ENCODE data around the gene POLDIP2. TPM values are rescaled to one million over a fixed set of nuclear protein-coding genes. Genes with fewer than 3 reads are reported as not detected.

The POLDIP2 gene
- total RNA-seq, 2 donors from 2014 or later = 54.9 to 68.2 TPM

DNA sequence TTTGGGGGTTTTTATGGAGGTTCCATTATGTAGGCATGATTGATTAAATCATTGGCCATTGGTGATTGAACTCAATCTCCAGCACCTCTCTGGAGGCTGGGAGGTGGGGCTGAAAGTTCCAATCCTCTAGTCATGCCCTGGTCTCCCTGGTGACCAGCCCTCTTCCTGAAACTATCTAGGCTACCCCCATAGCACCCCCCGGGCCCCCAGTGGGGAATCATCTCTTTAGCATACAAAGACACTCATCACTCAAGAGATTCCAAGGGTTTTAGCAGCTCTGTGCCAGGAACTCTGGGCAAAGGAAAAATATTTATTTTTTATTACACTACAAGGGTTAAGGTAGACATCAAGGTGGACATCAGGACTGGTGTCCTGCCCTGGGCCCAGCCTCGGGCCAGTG lies 38.1 kb upstream of the POLDIP2 start:
- Histone ChIP-seq H3K9me3 (no peaks in the 10 kb centered on the region), H3K27me3 (replicated peaks; ENCODE audit: insufficient read depth) (no peaks in the 10 kb centered on the region), H3K4me3 (no peak overlapping the region), H3K27ac (no peak overlapping the region), H3K4me1 (ENCODE audit: control insufficient read depth in 1 of 2, low read depth in 2 of 2) (no peaks in the 10 kb centered on the region), H3K36me3 (peaks cover 32% of the 10 kb centered on the region)
- ATAC-seq (ENCODE audit: insufficient number of reproducible peaks, low FRiP score, low read depth) (no peak), DNase-seq (ENCODE audit: low spot score) (no peak)
- TF ChIP-seq, protein P1, sequence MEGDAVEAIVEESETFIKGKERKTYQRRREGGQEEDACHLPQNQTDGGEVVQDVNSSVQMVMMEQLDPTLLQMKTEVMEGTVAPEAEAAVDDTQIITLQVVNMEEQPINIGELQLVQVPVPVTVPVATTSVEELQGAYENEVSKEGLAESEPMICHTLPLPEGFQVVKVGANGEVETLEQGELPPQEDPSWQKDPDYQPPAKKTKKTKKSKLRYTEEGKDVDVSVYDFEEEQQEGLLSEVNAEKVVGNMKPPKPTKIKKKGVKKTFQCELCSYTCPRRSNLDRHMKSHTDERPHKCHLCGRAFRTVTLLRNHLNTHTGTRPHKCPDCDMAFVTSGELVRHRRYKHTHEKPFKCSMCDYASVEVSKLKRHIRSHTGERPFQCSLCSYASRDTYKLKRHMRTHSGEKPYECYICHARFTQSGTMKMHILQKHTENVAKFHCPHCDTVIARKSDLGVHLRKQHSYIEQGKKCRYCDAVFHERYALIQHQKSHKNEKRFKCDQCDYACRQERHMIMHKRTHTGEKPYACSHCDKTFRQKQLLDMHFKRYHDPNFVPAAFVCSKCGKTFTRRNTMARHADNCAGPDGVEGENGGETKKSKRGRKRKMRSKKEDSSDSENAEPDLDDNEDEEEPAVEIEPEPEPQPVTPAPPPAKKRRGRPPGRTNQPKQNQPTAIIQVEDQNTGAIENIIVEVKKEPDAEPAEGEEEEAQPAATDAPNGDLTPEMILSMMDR (IDR thresholded peaks at IDR 0.05) = no peak

DNA sequence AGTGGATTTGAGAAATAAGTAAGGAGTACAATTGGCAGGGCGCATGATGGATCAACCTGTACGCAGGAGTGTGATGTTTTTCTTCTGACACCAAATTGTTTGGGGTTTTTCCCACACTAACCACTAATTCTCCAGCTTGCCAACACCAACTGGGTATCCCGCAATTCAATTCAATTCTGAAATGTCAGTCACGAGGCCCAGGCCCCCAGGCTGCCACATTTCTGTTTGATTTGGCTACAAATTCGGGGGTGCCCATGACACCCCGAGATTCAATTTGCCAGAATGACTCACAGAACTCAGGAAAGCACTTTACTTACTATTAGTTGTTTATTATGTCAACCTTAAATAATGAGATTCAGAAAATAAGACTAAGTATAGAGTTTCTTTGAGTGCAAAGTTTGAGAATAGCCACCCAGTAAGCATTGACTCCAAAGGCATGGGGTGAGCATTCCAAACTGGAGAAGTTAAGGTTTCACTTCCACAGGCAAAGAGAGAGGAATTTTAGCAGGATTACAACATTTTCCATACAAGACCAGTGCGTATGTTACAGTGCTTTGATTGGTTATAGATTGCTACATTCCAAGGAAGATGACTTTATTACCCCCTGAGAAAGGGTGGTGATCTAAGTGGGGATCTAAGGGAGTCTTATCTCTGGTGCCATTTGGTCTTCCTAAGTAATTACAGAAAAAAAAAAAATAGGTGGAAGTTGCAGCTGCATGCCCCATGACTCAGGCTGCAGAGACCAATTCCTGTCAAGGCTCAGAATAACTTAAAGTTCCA lies 37.2 kb upstream of the POLDIP2 start:
- DNase-seq (ENCODE audit: low spot score) = no peak
- Histone ChIP-seq H3K27ac (no peak overlapping the region), H3K27me3 (replicated peaks; ENCODE audit: insufficient read depth) (no peaks in the 10 kb centered on the region), H3K36me3 (peaks cover 41% of the 10 kb centered on the region), H3K4me3 (no peak overlapping the region), H3K4me1 (ENCODE audit: control insufficient read depth in 1 of 2, low read depth in 2 of 2) (no peaks in the 10 kb centered on the region), H3K9me3 (no peaks in the 10 kb centered on the region)
- TF ChIP-seq, protein P1 (IDR thresholded peaks at IDR 0.05) = no peak
- no peak for ATAC-seq (ENCODE audit: insufficient number of reproducible peaks, low FRiP score, low read depth)

DNA sequence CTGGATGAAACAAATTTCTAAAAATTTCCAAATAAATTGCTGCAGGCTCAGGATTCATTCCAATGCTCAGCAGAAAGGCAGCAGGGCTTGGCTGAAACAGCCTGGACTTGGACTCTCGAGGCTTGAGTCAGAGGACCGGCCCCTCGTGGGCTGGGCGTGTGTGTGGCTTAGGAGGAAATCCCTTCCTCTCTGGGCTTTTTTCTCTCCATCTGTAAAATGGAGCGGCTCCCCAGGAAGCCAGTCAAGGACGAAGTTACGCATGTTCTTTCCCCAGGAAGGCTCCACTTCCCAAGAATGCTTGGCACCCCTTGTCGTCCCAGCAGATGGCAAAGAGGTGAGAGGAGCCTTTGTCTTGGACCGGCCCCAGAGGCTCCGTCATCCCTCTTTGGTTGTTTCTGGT lies 35.2 kb upstream of the POLDIP2 start:
- H3K9me3 ChIP-seq = no peaks in the 10 kb centered on the region
- H3K4me1 ChIP-seq (ENCODE audit: control insufficient read depth in 1 of 2, low read depth in 2 of 2) = no peaks in the 10 kb centered on the region
- H3K27ac ChIP-seq = no peak overlapping the region
- no peak for DNase-seq (ENCODE audit: low spot score)
- no peak overlapping the region for H3K4me3 ChIP-seq
- no peak for ATAC-seq (ENCODE audit: insufficient number of reproducible peaks, low FRiP score, low read depth)
- TF ChIP-seq, protein P1 (IDR thresholded peaks at IDR 0.05) = no peak
- H3K36me3 ChIP-seq = peaks cover 52% of the 10 kb centered on the region
- H3K27me3 ChIP-seq (replicated peaks; ENCODE audit: insufficient read depth) = no peaks in the 10 kb centered on the region

DNA sequence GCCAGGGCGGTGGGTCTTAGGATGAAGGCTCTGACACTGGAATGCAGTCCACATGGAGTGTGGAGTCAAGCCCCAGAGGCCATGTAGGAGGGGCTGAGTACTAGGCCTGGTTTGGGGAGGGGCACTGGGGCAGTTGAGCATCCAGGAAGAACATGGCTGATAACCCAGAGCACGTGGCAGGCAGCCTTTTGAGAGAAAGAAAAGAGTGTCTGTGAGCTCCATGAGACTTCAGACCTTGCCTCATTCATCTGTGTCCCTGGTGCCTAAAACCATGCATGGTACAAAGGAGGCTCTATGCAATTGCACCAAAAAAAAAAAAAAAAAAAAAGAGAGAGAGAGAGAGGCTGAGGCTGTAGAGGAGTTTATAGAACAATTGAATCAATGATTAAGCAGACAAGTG lies 34.1 kb upstream of the POLDIP2 start:
- Histone ChIP-seq H3K36me3 (peaks cover 52% of the 10 kb centered on the region), H3K27me3 (replicated peaks; ENCODE audit: insufficient read depth) (no peaks in the 10 kb centered on the region), H3K27ac (no peak overlapping the region), H3K9me3 (no peaks in the 10 kb centered on the region), H3K4me3 (no peak overlapping the region), H3K4me1 (ENCODE audit: control insufficient read depth in 1 of 2, low read depth in 2 of 2) (no peaks in the 10 kb centered on the region)
- TF ChIP-seq, protein P1 (IDR thresholded peaks at IDR 0.05) = no peak
- DNase-seq (ENCODE audit: low spot score) (no peak), ATAC-seq (ENCODE audit: insufficient number of reproducible peaks, low FRiP score, low read depth) (no peak)

- Histone ChIP-seq H3K36me3 (peaks cover 48% of the 10 kb centered on the region), H3K27ac (no peak overlapping the region), H3K4me1 (ENCODE audit: control insufficient read depth in 1 of 2, low read depth in 2 of 2) (no peaks in the 10 kb centered on the region), H3K4me3 (no peak overlapping the region), H3K9me3 (no peaks in the 10 kb centered on the region), H3K27me3 (replicated peaks; ENCODE audit: insufficient read depth) (no peaks in the 10 kb centered on the region)
- no peak for ATAC-seq (ENCODE audit: insufficient number of reproducible peaks, low FRiP score, low read depth)
- TF ChIP-seq, protein P1 (IDR thresholded peaks at IDR 0.05) = no peak
- no peak for DNase-seq (ENCODE audit: low spot score)
These were observed 33.7 kb upstream of the POLDIP2 start for GRCh38 chr17:28390984-28391383.
